AG04449 (cell line): ENCODE results near the gene HEXA.

Experiments used
- CTCF ChIA-PET: fragments of 350-600 bp; formaldehyde crosslinking; extraction: SDS; loops from one replicate; lab custom pipeline; 2021; ENCODE audit warnings: antibody characterized with exemption; lab: Yijun Ruan, JAX
- POLR2A ChIA-PET: fragments of 400-600, 350-600 bp; formaldehyde crosslinking; extraction: SDS; loops from one replicate; lab custom pipeline; 2020; ENCODE audit warnings: antibody characterized with exemption, inconsistent platforms; lab: Yijun Ruan, JAX
- DNase-seq: peaks from one replicate; pipeline ENCODE4 v3.0.0-alpha.2; 2010; ENCODE audit warnings: low read depth, low spot score
- H3K4me3 ChIP-seq: 2 replicates; pipeline ENCODE4 v1.5.1; 2011; ENCODE audit warnings: low read depth, mild to moderate bottlenecking, control low read depth, low read length
- TF ChIP-seq, protein P1 (sequence below): IDR thresholded peaks from one replicate; pipeline ENCODE4 v1.5.1; 2011; ENCODE audit warnings: mild to moderate bottlenecking, moderate library complexity, low read length, control low read depth, inconsistent platforms; ENCODE audit not compliant: insufficient read depth; ENCODE audit errors: missing control alignments

The HEXA gene

GRCh38 chr15:72340366-72340765 is 35.4 kb downstream of the HEXA start:
- H3K4me3 ChIP-seq: no peak overlapping the region
- CTCF ChIA-PET: interaction anchor here (0.9 to 2.3 kb wide), 4 partner anchors 15 to 142 kb away, joined by 3 to 9 read pairs (median 5); no protein-coding TSS in a partner anchor
- POLR2A ChIA-PET: interaction anchor here (0.6 to 2.3 kb wide), 4 partner anchors 21 to 114 kb away, joined by 3 to 10 read pairs (median 4); partner anchors contain the start of gene HEXA
- no peak for DNase-seq
- TF ChIP-seq, protein P1, sequence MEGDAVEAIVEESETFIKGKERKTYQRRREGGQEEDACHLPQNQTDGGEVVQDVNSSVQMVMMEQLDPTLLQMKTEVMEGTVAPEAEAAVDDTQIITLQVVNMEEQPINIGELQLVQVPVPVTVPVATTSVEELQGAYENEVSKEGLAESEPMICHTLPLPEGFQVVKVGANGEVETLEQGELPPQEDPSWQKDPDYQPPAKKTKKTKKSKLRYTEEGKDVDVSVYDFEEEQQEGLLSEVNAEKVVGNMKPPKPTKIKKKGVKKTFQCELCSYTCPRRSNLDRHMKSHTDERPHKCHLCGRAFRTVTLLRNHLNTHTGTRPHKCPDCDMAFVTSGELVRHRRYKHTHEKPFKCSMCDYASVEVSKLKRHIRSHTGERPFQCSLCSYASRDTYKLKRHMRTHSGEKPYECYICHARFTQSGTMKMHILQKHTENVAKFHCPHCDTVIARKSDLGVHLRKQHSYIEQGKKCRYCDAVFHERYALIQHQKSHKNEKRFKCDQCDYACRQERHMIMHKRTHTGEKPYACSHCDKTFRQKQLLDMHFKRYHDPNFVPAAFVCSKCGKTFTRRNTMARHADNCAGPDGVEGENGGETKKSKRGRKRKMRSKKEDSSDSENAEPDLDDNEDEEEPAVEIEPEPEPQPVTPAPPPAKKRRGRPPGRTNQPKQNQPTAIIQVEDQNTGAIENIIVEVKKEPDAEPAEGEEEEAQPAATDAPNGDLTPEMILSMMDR: no peak

DNA sequence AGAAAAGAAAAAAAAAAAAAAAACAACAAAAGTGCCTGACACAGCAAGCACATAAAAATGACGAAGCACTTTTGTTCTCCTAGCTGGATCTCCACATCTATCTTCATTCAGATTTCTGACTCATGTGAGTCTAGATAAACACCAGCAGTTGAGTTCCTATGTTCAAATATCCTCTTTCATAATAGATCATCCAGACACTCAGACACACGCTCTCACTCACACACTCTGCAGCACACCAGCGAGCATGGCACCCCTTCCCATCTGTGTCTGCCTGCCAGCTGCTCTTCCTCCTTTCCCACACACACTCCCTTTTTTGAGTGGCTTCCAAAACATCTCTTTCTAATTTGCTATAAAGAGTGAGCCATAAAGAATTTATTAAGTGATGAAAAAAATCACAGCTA is 36.0 kb downstream of the HEXA start:
- DNase-seq: peak; percentile 77
- H3K4me3 ChIP-seq: no peak overlapping the region
- CTCF ChIA-PET: interaction anchor here (1.0 to 2.3 kb wide), 3 partner anchors 16 to 140 kb away, joined by 3 to 9 read pairs (median 6); no protein-coding TSS in a partner anchor
- TF ChIP-seq, protein P1: no peak
- POLR2A ChIA-PET: interaction anchor here (0.6 to 2.3 kb wide), 3 partner anchors 31 to 113 kb away, joined by 3 to 10 read pairs (median 4); partner anchors contain the start of gene HEXA

GRCh38 chr15:72338617-72339321 is 37.0 kb downstream of the HEXA start:
- H3K4me3 ChIP-seq: no peak overlapping the region
- POLR2A ChIA-PET: interaction anchor here (2.3 kb wide), 1 partner anchor 37 kb away, joined by 10 read pairs; the partner anchor contains the start of gene HEXA
- TF ChIP-seq, protein P1: no peak
- peak; percentile 75 for DNase-seq
- CTCF ChIA-PET: interaction anchor here (0.8 to 2.0 kb wide), 3 partner anchors 9 to 139 kb away, joined by 3 to 6 read pairs (median 3); no protein-coding TSS in a partner anchor

DNA sequence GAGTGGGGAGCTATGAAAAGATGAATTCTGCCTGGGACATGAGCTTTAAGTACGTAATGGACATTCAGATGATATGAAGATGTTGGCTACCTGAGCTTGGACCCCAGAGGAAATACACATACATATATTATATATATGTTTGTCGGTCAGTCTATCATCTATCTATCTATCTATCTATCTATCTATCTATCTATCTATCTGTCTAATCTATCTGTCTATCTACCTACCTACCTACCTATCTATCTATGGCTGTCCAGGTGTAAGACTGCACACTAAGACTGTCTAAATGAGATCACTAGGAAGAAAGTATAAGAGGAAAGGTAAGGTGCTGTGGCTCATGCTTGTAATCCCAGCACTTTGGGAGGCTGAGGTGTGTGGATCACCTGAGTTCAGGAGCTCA is 37.7 kb downstream of the HEXA start:
- ChIA-PET CTCF (interaction anchor here (2.0 kb wide), 1 partner anchor 25 kb away, joined by 6 read pairs; no protein-coding TSS in a partner anchor), POLR2A (no interaction called here)
- TF ChIP-seq, protein P1: no peak
- no peak overlapping the region for H3K4me3 ChIP-seq
- no peak for DNase-seq

GRCh38 chr15:72334842-72335241 is 41.0 kb downstream of the HEXA start:
- H3K4me3 ChIP-seq: no peak overlapping the region
- TF ChIP-seq, protein P1: no peak
- ChIA-PET POLR2A (no interaction called here), CTCF (no interaction called here)
- no peak for DNase-seq

DNA sequence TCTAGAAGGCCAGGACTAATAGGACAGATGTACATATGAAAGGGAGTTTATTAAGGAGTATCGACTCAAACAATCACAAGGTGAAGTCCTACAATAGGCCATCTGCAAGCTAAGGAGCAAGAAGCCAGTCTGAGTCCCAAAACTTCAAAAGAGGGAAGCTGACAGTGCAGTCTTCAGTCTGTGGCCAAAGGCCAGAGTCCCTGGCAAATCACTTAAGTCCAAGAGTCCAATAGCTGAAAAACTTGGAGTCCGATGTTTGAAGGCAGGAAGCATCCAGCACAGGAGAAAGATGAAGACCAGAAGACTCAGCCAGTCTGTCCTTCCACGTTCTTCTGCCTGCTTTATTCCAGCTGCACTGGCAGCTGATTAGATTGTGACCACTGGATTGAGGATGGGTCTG is 44.8 kb downstream of the HEXA start:
- H3K4me3 ChIP-seq: no peak overlapping the region
- TF ChIP-seq, protein P1: no peak
- ChIA-PET CTCF (interaction anchor here (0.8 to 1.4 kb wide), 3 partner anchors 8 to 131 kb away, joined by 3 to 4 read pairs (median 3); no protein-coding TSS in a partner anchor), POLR2A (no interaction called here)
- DNase-seq: no peak
